ENCODE measurements around the gene PKP4. TPM values are rescaled to one million over a fixed set of nuclear protein-coding genes. Genes with fewer than 3 reads are reported as not detected.

Gene PKP4
- total RNA-seq, 2 experiments from 2014 or later: 68.7 to 73.2 TPM

DNA sequence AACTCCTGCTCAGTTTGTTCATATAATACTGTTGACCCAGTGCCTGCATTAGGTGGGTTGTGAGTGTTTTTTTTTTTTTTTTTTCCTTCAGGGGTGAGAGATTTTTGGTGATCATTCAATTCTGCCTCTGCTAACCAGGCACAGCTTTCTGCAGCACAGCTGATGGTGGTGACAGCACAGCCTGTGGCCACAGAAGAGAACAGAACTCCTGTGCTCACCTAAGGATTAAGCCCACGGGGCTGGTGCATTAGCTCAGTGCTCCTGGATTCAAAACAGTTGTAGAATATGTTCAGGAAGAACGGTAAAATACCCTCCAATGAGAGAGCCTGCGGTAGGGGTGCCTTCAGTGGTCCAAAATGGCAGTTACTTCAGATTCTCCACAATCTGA is 42.0 kb downstream of the PKP4 start:
- H3K4me1 ChIP-seq (ENCODE audit: insufficient read depth, low read length, poor library complexity, severe bottlenecking): no peaks in the 10 kb centered on the region
- no TSS peak for BruUV-seq (replicated peaks)
- H3K4me3 ChIP-seq (ENCODE audit: low read depth, low read length, poor library complexity, severe bottlenecking): no peak overlapping the region
- peaks cover 3% of the 10 kb centered on the region; the same call in 1 of the 2 replicates for H3K79me2 ChIP-seq (ENCODE audit: insufficient read depth, low read depth, low read length)
- intact Hi-C loops (cut with micrococcal nuclease; ENCODE audit: unreplicated experiment): no loop called here
- no peaks in the 10 kb centered on the region for H3K9me2 ChIP-seq (ENCODE audit: insufficient read depth, low read length)
- no peak for DNase-seq (ENCODE audit: low spot score)
- H3K27ac ChIP-seq (ENCODE audit: low read depth, low read length, poor library complexity, severe bottlenecking): no peak overlapping the region
- no peaks in the 10 kb centered on the region for H3K36me3 ChIP-seq (ENCODE audit: insufficient read depth, low read length)
- H3K4me2 ChIP-seq (ENCODE audit: low read length): no peak overlapping the region
- TF ChIP-seq, protein P1, sequence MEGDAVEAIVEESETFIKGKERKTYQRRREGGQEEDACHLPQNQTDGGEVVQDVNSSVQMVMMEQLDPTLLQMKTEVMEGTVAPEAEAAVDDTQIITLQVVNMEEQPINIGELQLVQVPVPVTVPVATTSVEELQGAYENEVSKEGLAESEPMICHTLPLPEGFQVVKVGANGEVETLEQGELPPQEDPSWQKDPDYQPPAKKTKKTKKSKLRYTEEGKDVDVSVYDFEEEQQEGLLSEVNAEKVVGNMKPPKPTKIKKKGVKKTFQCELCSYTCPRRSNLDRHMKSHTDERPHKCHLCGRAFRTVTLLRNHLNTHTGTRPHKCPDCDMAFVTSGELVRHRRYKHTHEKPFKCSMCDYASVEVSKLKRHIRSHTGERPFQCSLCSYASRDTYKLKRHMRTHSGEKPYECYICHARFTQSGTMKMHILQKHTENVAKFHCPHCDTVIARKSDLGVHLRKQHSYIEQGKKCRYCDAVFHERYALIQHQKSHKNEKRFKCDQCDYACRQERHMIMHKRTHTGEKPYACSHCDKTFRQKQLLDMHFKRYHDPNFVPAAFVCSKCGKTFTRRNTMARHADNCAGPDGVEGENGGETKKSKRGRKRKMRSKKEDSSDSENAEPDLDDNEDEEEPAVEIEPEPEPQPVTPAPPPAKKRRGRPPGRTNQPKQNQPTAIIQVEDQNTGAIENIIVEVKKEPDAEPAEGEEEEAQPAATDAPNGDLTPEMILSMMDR (conservative IDR thresholded peaks at IDR 0.05; ENCODE audit: low read length): no peak
- no peak for TF ChIP-seq EZH2phosphoT487 (IDR thresholded peaks at IDR 0.05; ENCODE audit: borderline replicate concordance, low read depth, low read length)
- no peaks in the 10 kb centered on the region for H3K9me3 ChIP-seq (ENCODE audit: low read length)
- POLR2A ChIA-PET: interaction anchor here (1.1 kb wide), 1 partner anchor 11 kb away, joined by 4 read pairs; no protein-coding TSS in a partner anchor
- H2AFZ ChIP-seq (ENCODE audit: low read length): no peak overlapping the region
- CTCF ChIA-PET (ENCODE audit: unreplicated experiment): no interaction called here
- H4K20me1 ChIP-seq (ENCODE audit: insufficient read depth, low read length): peaks cover 5% of the 10 kb centered on the region; the same call in 1 of the 2 replicates

GRCh38 chr2:158499383-158499782 is 42.6 kb downstream of the PKP4 start:
- DNase-seq (ENCODE audit: low spot score): no peak
- no peaks in the 10 kb centered on the region for H3K9me2 ChIP-seq (ENCODE audit: insufficient read depth, low read length)
- intact Hi-C loops (cut with micrococcal nuclease; ENCODE audit: unreplicated experiment): no loop called here
- no peak overlapping the region for H2AFZ ChIP-seq (ENCODE audit: low read length)
- H3K4me2 ChIP-seq (ENCODE audit: low read length): no peak overlapping the region
- H3K4me1 ChIP-seq (ENCODE audit: insufficient read depth, low read length, poor library complexity, severe bottlenecking): no peaks in the 10 kb centered on the region
- H3K27ac ChIP-seq (ENCODE audit: low read depth, low read length, poor library complexity, severe bottlenecking): no peak overlapping the region
- TF ChIP-seq, protein P1 (conservative IDR thresholded peaks at IDR 0.05; ENCODE audit: low read length): no peak
- no peak for TF ChIP-seq EZH2phosphoT487 (IDR thresholded peaks at IDR 0.05; ENCODE audit: borderline replicate concordance, low read depth, low read length)
- BruUV-seq (replicated peaks): no TSS peak
- no peak overlapping the region for H3K4me3 ChIP-seq (ENCODE audit: low read depth, low read length, poor library complexity, severe bottlenecking)
- H3K9me3 ChIP-seq (ENCODE audit: low read length): no peaks in the 10 kb centered on the region
- ChIA-PET POLR2A (no interaction called here), CTCF (ENCODE audit: unreplicated experiment) (no interaction called here)
- peaks cover 3% of the 10 kb centered on the region; the same call in 1 of the 2 replicates for H3K79me2 ChIP-seq (ENCODE audit: insufficient read depth, low read depth, low read length)
- peaks cover 5% of the 10 kb centered on the region; the same call in 1 of the 2 replicates for H4K20me1 ChIP-seq (ENCODE audit: insufficient read depth, low read length)
- H3K36me3 ChIP-seq (ENCODE audit: insufficient read depth, low read length): no peaks in the 10 kb centered on the region

- BruUV-seq (replicated peaks): no TSS peak
- CTCF ChIA-PET (ENCODE audit: unreplicated experiment): no interaction called here
Observed at GRCh38 chr2:158500333-158500732, 43.6 kb downstream of the PKP4 start.

More at GRCh38 chr2:158500333-158500732, 43.6 kb downstream of the PKP4 start:
- Histone ChIP-seq H3K4me2 (ENCODE audit: low read length) (no peak overlapping the region), H3K4me1 (ENCODE audit: insufficient read depth, low read length, poor library complexity, severe bottlenecking) (no peaks in the 10 kb centered on the region), H2AFZ (ENCODE audit: low read length) (no peak overlapping the region), H3K4me3 (ENCODE audit: low read depth, low read length, poor library complexity, severe bottlenecking) (no peak overlapping the region), H3K27ac (ENCODE audit: low read depth, low read length, poor library complexity, severe bottlenecking) (no peak overlapping the region), H3K9me2 (ENCODE audit: insufficient read depth, low read length) (no peaks in the 10 kb centered on the region), H4K20me1 (ENCODE audit: insufficient read depth, low read length) (peaks cover 5% of the 10 kb centered on the region; the same call in 1 of the 2 replicates), H3K79me2 (ENCODE audit: insufficient read depth, low read depth, low read length) (0 out of 2 replicates have a peak, but pooled peaks cover 3% of the 10 kb centered on the region), H3K9me3 (ENCODE audit: low read length) (no peaks in the 10 kb centered on the region), H3K36me3 (ENCODE audit: insufficient read depth, low read length) (no peaks in the 10 kb centered on the region)
- intact Hi-C loops (cut with micrococcal nuclease; ENCODE audit: unreplicated experiment): no loop called here
- POLR2A ChIA-PET: no interaction called here
- no peak for DNase-seq (ENCODE audit: low spot score)
- TF ChIP-seq, protein P1 (conservative IDR thresholded peaks at IDR 0.05; ENCODE audit: low read length): no peak
- TF ChIP-seq EZH2phosphoT487 (IDR thresholded peaks at IDR 0.05; ENCODE audit: borderline replicate concordance, low read depth, low read length): no peak

Measured in OCI-LY7 (cell line).